Activated T-helper 1 cell treated with Interleukin-2 at 50 U/mL for 16 hours (primary cell): ENCODE measurements around the gene PRKAR2A.
"Not testable (repeated sequence)": the region's sequence is repeated elsewhere in the genome, so short reads cannot be mapped to it uniquely, and the experiment has no call there.

ENCODE experiments used
- DNase-seq: peaks from one replicate; pipeline ENCODE4 v3.0.0-alpha.2; 2020; ENCODE audit warnings: low read depth

The PRKAR2A gene

GRCh38 chr3:48835650-48836366 lies 11.9 kb downstream of the PRKAR2A start:
- no peak for DNase-seq

GRCh38 chr3:48832684-48833083 lies 15.0 kb downstream of the PRKAR2A start:
- no peak for DNase-seq

- no peak for DNase-seq
These were observed 17.0 kb downstream of the PRKAR2A start for GRCh38 chr3:48830715-48831114.

- not testable (repeated sequence) for DNase-seq
These were observed 18.1 kb downstream of the PRKAR2A start for GRCh38 chr3:48829525-48829924.

GRCh38 chr3:48827874-48828273 lies 19.8 kb downstream of the PRKAR2A start:
- not testable (repeated sequence) for DNase-seq

- DNase-seq: no peak
These were observed 21.2 kb downstream of the PRKAR2A start for GRCh38 chr3:48826451-48826850.

GRCh38 chr3:48820612-48821324 lies 26.9 kb downstream of the PRKAR2A start:
- no peak for DNase-seq

- DNase-seq: no peak
These were observed 28.1 kb downstream of the PRKAR2A start for GRCh38 chr3:48819234-48820221.

- no peak for DNase-seq
These were observed 36.1 kb downstream of the PRKAR2A start for GRCh38 chr3:48811524-48811923.

- no peak for DNase-seq
These were observed 42.7 kb downstream of the PRKAR2A start for GRCh38 chr3:48804930-48805329.

GRCh38 chr3:48800831-48801230 lies 46.8 kb downstream of the PRKAR2A start:
- not testable (repeated sequence) for DNase-seq

GRCh38 chr3:48798998-48799397 lies 48.7 kb downstream of the PRKAR2A start:
- no peak for DNase-seq

- no peak for DNase-seq
These were observed 50.0 kb downstream of the PRKAR2A start for GRCh38 chr3:48797626-48798025.

- no peak for DNase-seq
These were observed 51.5 kb downstream of the PRKAR2A start for GRCh38 chr3:48795997-48796732.

GRCh38 chr3:48793484-48793883 lies 54.2 kb downstream of the PRKAR2A start:
- DNase-seq: not testable (repeated sequence)

GRCh38 chr3:48789665-48790064 lies 58.0 kb downstream of the PRKAR2A start:
- no peak for DNase-seq

- DNase-seq: no peak
These were observed 59.0 kb downstream of the PRKAR2A start for GRCh38 chr3:48788544-48789162.

GRCh38 chr3:48784426-48785120 lies 63.1 kb downstream of the PRKAR2A start:
- no peak for DNase-seq

GRCh38 chr3:48783304-48783703 lies 64.4 kb downstream of the PRKAR2A start:
- DNase-seq: no peak

GRCh38 chr3:48782046-48782445 lies 65.6 kb downstream of the PRKAR2A start:
- DNase-seq: no peak

- DNase-seq: not testable (repeated sequence)
These were observed 69.1 kb downstream of the PRKAR2A start for GRCh38 chr3:48778565-48778964.
